Epithelial cell of esophagus (primary cell): ENCODE data around the gene OTX1.

ENCODE experiments used
- DNase-seq: peaks from one replicate; pipeline ENCODE4 v3.0.0; 2010; ENCODE audit warnings: low read depth
- H3K4me3 ChIP-seq: 2 replicates; pipeline ENCODE4 v1.5.1; 2011; ENCODE audit warnings: mild to moderate bottlenecking, low read length, control low read depth
- TF ChIP-seq, protein P1 (sequence below): IDR thresholded peaks from 2 replicates; pipeline ENCODE4 v1.5.1; 2011; ENCODE audit warnings: low read depth, mild to moderate bottlenecking, low read length, control low read depth, inconsistent platforms; ENCODE audit not compliant: insufficient read depth; ENCODE audit errors: missing control alignments

Gene OTX1

DNA sequence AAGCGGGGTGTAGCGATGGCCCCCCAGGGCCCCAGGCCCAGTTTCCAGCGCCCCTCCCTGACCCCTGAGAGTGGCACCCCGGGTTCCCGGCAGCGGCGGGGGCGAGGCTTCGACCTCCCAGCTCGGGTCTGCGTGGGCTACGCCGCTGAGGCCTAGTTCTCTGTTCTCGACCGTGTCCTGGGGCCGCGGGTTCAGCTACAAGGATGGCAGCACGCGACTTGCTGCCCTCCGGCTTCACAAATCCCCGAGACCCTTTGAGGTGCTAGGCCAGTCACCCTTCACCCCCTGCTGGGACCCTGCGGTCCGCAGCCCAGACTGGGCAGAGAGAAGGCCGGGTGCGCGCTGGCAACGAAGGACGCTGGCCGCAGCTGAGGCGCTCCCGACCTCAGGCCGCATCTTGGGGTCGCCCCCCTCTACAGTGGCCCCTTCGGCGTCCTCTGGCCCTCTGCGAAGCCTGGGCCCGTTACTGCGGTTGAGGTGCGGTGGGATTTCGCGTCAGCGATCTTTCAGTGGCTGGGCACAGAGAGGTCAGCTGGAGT lies 1.2 kb downstream of the OTX1 start:
- no peak for DNase-seq
- TF ChIP-seq, protein P1, sequence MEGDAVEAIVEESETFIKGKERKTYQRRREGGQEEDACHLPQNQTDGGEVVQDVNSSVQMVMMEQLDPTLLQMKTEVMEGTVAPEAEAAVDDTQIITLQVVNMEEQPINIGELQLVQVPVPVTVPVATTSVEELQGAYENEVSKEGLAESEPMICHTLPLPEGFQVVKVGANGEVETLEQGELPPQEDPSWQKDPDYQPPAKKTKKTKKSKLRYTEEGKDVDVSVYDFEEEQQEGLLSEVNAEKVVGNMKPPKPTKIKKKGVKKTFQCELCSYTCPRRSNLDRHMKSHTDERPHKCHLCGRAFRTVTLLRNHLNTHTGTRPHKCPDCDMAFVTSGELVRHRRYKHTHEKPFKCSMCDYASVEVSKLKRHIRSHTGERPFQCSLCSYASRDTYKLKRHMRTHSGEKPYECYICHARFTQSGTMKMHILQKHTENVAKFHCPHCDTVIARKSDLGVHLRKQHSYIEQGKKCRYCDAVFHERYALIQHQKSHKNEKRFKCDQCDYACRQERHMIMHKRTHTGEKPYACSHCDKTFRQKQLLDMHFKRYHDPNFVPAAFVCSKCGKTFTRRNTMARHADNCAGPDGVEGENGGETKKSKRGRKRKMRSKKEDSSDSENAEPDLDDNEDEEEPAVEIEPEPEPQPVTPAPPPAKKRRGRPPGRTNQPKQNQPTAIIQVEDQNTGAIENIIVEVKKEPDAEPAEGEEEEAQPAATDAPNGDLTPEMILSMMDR, result no peak
- peak overlapping the region; percentile 63 for H3K4me3 ChIP-seq

GRCh38 chr2:63052411-63053080 lies 1.9 kb downstream of the OTX1 start:
- no peak for DNase-seq

GRCh38 chr2:63053081-63053888 lies 2.7 kb downstream of the OTX1 start:
- H3K4me3 ChIP-seq, result no peak overlapping the region
- TF ChIP-seq, protein P1, result no peak
- no peak for DNase-seq

More at GRCh38 chr2:63052411-63053080, 1.9 kb downstream of the OTX1 start:
- TF ChIP-seq, protein P1, result no peak
- peak overlapping the region; percentile 63 for H3K4me3 ChIP-seq

DNA sequence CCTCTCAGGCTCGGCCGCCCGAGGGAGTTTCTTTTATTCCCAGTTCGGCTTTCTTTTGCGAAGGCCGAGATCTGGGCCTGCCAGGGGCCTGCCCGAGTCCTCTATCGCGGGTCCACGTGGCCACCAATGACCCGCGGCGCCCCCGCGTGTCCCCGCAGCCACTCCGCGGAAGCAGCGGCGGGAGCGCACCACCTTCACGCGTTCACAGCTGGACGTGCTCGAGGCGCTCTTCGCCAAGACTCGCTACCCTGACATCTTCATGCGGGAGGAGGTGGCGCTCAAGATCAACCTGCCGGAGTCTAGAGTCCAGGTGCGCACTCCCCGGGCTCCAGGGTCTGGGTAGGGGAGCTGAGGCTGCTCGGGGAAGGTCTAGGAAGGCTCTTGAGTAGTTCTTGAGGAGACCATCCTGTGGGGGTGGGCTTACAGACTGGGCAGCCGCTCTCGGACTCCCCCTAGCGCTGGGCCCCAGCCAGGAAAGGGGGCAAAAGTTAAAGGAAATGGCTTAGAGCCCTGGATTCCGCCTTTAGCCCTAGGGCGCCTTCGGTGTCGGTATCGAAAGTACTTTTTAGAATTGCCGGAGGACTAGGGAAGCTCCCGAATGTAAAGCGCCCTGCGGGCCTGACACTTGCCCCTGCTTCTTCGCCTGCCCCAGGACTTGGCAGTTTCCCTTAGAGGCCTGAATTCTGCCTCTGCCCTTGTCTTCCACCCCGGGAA lies 3.4 kb downstream of the OTX1 start:
- TF ChIP-seq, protein P1, result no peak
- no peak overlapping the region for H3K4me3 ChIP-seq
- no peak for DNase-seq

- no peak for DNase-seq
- H3K4me3 ChIP-seq, result no peak overlapping the region
- TF ChIP-seq, protein P1, result no peak
Measured at GRCh38 chr2:63054841-63055225, 4.2 kb downstream of the OTX1 start.

- no peak for DNase-seq
- TF ChIP-seq, protein P1, result no peak
- no peak overlapping the region for H3K4me3 ChIP-seq
Measured at GRCh38 chr2:63055226-63056106, 4.8 kb downstream of the OTX1 start.
